ENCODE measurements around the gene PLEKHM2.

DNA sequence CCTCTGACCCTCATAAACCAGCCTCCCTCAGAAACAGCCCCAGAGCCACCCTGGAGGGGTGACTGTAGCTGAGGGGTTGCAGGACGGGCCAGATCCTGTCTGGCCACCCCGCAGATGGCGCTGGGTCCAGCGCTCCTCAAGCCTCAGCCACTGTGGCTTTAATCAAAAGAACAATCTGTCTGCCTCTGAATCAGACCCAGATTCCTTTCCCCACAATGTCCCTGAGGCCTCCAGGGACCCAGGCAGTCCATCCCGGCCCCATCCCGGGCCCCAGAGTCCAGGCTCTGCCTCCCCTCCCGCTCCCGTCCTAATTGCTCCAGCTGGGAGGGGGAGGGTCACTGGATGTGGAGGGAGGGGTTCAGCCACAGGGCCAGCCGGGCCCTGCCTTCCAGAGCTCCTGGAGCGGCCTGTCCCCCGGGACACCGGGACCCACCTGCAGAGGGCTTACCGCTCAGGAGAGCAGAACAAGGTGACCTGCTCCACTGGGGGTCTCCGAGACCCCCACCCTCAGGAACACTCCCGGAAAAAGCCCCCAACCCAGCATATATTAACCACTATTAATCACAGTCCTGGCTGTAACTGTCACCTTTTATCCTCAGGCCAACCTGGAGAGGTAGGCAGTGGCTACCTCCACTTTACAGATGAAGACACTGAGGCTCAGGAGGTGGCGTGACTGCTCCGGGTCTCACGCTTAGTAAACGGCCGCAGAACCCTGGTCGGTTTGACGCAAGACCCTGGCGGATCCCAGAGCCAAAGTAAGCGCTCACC, 73.6 kb downstream of the PLEKHM2 start:
- TF ChIP-seq EZH2 (IDR thresholded peaks at IDR 0.05; ENCODE audit: borderline replicate concordance, low read depth, low read length, poor library complexity, severe bottlenecking) (no peak), CTCF (conservative IDR thresholded peaks at IDR 0.05; ENCODE audit: low read depth, low read length) (no peak)

Data from A673 (cell line).